Activated naive CD8-positive, alpha-beta T cell treated with anti-CD3 and anti-CD28 coated beads, Interleukin-2, amount 50 U/mL, for 16 hours (primary cell): ENCODE measurements around the gene NRCAM.
A peak's percentile ranks its signal among the peaks of the same experiment; 100 is the strongest.
"Not testable (repeated sequence)": the region's sequence is repeated elsewhere in the genome, so short reads cannot be mapped to it uniquely, and the experiment has no call there.

Source experiments
- DNase-seq: peaks from one replicate; pipeline ENCODE4 v3.0.0-alpha.2; 2020; ENCODE audit warnings: low read depth, low spot score

Gene NRCAM

GRCh38 chr7:108455998-108456677 lies at the start of gene NRCAM:
TSS of gene NRCAM (minus strand) at chr7:108456436. CDS start at chr7:108240064, 216,372 bp downstream.
- DNase-seq: no peak

DNA sequence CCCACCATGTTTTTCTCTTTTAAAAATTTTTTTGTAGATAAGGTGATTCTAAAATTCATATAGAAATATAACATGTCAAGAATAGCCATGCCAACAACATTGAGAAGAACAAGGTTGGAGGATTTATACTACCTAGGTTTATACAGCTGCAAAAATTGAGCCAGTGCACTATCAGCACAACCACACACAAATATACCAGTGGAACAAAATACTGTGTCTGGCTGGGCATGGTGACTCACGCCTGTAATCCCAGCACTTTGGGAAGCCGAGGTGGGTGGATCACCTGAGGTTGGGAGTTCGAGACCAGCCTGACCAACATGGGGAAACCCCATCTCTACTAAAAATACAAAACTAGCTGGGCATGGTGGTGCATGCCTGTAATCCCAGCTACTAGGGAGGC lies 48.3 kb upstream of the NRCAM start:
- DNase-seq: not testable (repeated sequence)

DNA sequence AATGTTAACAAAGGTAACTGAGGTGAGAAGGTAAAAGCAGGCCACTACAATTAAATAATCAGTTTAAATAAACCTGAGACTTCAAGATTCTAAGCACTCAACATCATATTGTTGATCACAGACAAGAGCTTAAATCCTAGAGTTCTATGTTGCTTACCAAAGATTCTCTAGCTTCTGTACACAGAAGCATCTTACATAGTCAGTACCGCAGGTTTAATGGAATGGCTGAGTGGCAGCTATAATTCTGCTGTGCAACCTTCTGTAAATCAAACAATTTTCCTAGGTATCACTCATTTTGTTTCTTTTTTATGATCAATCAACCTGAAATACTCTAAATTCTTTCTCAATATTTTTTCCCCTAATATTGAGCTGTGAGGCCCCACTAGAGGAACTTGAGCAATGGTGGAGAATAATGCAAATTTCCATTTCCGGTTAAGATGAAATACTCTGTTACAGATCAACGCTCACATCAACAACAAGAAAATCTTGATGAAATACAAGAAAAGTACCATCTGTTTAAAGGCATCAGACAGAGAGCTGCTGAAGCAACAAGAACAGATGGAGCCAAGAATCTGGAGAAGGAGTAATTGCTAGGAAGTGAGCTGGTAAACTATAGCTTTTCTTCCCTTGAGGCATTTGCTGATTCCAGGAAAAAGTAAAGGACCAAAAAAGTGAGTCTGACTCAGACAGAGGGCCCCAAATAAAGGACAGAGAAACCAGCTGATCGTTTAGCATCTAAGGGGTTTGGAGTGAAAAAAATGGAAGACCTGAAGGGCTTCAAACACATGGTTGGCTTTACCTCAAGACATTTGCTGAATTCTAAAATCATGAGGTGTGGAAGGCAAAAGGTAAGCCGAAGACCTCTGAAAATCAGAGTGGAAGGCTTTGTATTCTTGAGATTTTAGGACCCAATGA lies 47.1 kb upstream of the NRCAM start:
- no peak for DNase-seq

GRCh38 chr7:108499566-108499965 lies 43.3 kb upstream of the NRCAM start:
- DNase-seq: no peak

DNA sequence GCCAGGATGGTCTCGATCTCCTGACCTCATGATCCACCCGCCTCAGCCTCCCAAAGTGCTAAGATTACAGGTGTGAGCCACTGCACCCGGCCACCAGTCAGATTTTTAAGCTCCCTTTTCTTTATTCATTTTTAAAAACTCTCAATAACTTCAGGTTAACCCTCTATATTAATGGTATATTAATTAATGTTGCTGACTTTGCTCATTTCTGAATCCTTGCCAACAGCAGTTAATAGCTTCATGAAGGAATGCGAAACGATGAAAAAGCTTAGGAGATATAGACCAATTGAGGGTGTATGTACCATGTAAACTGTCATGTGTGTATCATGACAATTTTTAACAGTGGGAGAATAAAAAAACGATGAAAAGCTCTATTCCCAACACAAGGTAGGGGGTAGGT lies 42.2 kb upstream of the NRCAM start:
- no peak for DNase-seq

- peak; percentile 5 for DNase-seq
Measured at GRCh38 chr7:108497082-108497725, 41.0 kb upstream of the NRCAM start.

DNA sequence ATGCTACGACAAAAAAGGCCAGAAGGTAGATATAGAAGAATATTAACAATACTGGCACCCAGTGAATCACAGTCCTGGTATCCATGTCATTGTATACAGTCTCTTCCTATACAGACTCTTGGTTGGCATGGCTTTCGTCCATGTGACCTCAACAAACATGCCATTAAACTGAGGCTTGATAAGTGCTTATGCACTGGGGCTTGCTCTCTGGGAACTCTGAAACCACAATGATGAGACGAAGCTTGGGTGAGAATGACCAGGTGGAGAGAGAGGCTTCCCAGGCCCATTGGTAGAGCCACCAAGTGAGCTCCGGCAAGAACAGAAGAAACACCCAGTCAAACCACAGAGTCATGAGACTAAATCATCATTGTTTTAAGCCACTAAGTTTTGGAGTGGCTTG lies 36.5 kb upstream of the NRCAM start:
- DNase-seq: no peak

GRCh38 chr7:108488768-108489538 lies 32.7 kb upstream of the NRCAM start:
- DNase-seq: no peak

DNA sequence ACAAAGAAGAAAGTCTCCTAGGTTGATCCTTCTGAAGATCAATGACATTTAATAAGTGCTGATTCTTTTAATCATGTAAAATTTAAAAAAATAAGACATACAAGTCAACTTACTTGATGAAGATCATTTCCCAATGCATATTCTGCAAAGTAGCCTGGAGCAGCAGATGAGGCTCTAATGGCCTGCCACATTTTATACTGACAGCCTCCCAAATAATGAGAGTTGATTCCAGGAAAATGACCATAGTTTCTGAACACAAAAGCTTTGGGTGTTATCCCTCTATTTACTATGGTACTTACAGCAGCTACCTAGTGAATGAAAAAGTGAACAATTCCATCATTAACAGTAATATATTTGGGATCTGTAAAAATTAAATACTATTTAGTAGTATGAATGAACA lies 31.4 kb upstream of the NRCAM start:
- DNase-seq: no peak

DNA sequence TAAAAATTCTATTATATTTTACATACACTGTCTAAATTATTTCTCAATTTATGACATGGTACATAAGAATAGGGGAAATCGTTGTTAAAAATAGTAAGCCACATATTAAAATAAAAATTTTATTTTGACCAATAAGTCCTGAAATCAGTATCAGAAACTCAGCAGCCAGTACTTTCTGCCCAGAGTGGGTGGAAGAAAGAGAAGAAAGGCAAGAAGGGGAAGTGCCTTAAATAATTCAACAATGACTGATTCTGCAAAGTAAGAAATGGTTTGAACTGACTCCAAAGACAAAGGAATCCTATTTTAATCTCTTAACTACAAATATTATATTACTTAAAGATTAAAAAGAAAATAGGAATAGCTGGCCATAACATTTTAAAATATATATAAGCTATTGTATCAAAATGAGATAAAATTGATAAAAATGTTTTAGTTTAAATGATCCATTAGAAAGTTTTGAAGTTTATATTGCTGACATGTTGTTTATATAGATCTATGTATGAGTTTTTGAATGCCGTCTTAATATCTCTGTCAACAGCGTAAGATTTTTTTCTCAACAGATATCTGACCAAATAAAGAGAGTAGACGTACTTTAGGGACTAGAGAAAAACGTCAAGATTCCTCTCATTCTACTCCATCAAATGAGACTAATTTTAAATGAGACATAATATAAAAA lies 30.2 kb upstream of the NRCAM start:
- DNase-seq: no peak

DNA sequence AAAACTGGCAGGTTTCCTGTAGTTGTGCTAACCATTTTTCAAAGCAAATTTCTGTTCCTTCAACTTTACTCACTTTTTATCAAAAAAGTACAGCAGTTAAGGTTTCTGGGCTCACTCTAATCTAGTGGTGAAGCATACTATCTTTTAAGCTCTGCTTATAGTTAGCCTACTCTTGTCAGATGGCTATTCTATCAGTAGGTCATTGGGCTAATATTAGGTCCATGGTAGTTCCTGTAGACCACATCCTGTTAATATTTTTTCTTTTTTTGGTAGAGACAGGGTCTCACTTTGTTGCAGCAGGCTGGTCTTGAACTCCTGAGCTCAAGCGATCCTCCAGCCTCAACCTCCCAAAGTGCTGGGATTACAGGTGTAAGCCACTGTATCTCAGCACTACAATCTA lies 27.9 kb upstream of the NRCAM start:
- no peak for DNase-seq

- no peak for DNase-seq
Measured at GRCh38 chr7:108480311-108480710, 24.1 kb upstream of the NRCAM start.

- no peak for DNase-seq
Measured at GRCh38 chr7:108479751-108480150, 23.5 kb upstream of the NRCAM start.

DNA sequence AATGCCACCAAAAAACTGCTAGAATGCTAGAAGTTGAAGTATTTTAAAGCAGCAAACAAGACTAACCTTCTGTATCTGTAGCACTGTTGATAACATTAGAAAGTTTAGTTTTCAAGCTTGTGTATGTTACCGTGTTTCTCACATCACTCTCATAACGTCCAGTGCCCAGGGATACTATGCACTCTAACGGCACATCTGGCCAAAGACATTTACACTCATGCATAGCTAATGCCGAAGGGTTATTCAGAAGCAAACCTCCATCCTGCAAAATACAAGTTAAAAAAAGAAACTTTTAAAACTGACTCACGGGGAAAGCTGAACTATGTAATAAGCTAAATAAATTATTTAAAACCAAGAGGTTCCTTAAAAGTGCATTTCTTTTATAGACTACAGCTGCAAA lies 22.9 kb upstream of the NRCAM start:
- DNase-seq: no peak

GRCh38 chr7:108468246-108468645 lies 12.0 kb upstream of the NRCAM start:
- DNase-seq: no peak

- DNase-seq: no peak
Measured at GRCh38 chr7:108467391-108467790, 11.2 kb upstream of the NRCAM start.

DNA sequence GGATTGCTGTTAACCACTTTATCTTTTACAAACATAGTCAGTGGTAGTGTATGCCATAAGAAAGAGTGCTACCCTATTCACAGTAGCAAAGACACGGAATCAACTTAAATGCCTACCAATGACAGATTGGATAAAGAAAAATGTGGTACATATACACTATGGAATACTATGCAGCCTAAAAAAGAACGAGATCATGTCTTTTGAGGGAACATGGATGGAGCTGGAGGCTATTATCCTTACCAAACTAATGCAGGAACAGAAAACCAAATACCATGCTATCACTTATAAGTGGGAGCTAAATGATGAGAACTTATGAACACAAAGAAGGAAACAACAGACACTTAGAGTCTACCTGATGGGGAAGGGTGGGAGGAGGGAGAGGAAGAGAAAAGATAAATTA lies 10.1 kb upstream of the NRCAM start:
- not testable (repeated sequence) for DNase-seq

GRCh38 chr7:108464743-108465142 lies 8.5 kb upstream of the NRCAM start:
- DNase-seq: no peak

DNA sequence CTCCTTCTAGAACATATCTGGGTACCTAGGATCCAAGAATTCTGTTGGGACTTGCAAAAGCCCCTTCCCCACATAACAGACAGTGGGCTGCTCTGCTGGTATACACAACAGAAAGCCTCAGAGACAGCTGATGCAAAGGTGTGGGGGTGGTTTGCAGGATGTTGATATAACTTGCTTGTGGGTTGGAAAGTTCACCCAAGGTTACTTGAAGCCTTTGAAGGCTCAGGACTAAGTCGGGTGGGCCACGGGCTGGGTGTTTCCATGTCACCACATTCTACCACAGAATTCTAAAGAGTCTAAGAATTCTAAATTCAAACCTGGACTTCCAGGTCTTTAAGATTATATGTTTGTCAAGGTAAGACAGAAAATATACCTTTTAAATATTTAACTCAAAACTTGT lies 7.4 kb upstream of the NRCAM start:
- DNase-seq: no peak

DNA sequence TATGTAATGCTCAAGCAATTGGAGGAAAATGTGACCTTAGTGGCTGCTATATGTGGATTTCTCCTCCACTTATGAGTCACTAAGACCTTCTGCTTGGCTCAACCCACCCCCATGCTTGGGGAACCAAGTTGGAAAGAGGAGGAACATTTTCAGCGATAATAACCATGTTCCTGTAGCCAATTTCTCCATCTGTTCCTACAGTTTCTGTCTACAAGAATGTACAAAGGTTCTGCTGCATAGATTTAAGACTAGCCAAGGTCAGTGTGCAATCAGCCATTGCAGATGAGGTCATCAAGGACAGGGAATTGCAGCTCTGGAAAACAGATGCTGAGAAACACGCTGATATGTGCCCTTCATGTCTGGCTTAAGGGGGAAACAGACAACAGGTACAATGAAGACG lies 5.6 kb upstream of the NRCAM start:
- DNase-seq: no peak

- DNase-seq: no peak
Measured at GRCh38 chr7:108460964-108461363, 4.7 kb upstream of the NRCAM start.
